Left lung (tissue), 10 donors: ENCODE measurements around the gene CEP44. TPM values are rescaled to one million over a fixed set of nuclear protein-coding genes. Genes with fewer than 3 reads are reported as not detected.
A peak's percentile ranks its signal among the peaks of the same experiment; 100 is the strongest.
"Not testable (repeated sequence)": the region's sequence is repeated elsewhere in the genome, so short reads cannot be mapped to it uniquely, and the experiment has no call there.

Experiments used
- ATAC-seq: fragments of 200-7000 bp; cut with Tn5 transposase; one replicate; pipeline ENCODE4 v1.9.1; 2020; ENCODE audit warnings: moderate library complexity
- DNase-seq, 4 donors: peaks; one replicate each; pipeline ENCODE4 v3.0.0-alpha.2; 2013 to 2020
- H3K27ac ChIP-seq, 2 donors: fragments of 200-600 bp; sonication (generic) in 1 of 2; one replicate each; pipeline versions ENCODE4 v1.5.0 to v1.8.0; 2020 to 2021
- H3K27me3 ChIP-seq, 2 donors: fragments of 200-600 bp; sonication (generic) in 1 of 2; one replicate each; pipeline versions ENCODE4 v1.5.0 to v1.8.0; 2020 to 2021
- H3K36me3 ChIP-seq, 2 donors: fragments of 200-600 bp; sonication (generic) in 1 of 2; one replicate each; pipeline versions ENCODE4 v1.5.0 to v1.8.0; 2020 to 2021
- H3K4me1 ChIP-seq, 2 donors: fragments of 200-600 bp; one replicate each; pipeline ENCODE4 v1.8.0; 2021
- H3K4me3 ChIP-seq, 2 donors: fragments of 200-600 bp; sonication (generic) in 1 of 2; one replicate each; pipeline versions ENCODE4 v1.5.0 to v1.8.0; 2020 to 2021; ENCODE audit warnings: mild to moderate bottlenecking in 1 of 2
- H3K9me3 ChIP-seq, 2 donors: fragments of 200-600 bp; sonication (generic) in 1 of 2; one replicate each; pipeline versions ENCODE4 v1.5.0 to v1.8.0; 2020 to 2021
- intact Hi-C, 2 donors: fragments of 100-400 bp; cut with DNase I; formaldehyde crosslinking; loops; one replicate each; pipeline versions ENCODE4 v1.11.2 to v1.14.2; 2022
- polyA plus RNA-seq, 6 donors: library from polyadenylated mRNA; unstranded; fragments of 120-200 nt; gene quantifications; one replicate each; pipeline ENCODE4 v1.2.1, GENCODE V29; 2013; ENCODE audit not compliant: insufficient read length in 6 of 6
- total RNA-seq, 2 donors: library from RNA; stranded (reverse); fragmentation: NEBNext Ultra II Directional; extraction: Animal tissue kit (Norgen Biotek cat#: 25700); gene quantifications; one replicate each; pipeline ENCODE4 v1.2.1, GENCODE V29; 2021
- TF ChIP-seq, protein P1 (sequence below), 2 donors: fragments of 200-600 bp; sonication (generic) in 1 of 2; IDR thresholded peaks; one replicate each; pipeline versions ENCODE4 v1.5.0 to v1.8.0; 2021; ENCODE audit warnings: antibody characterized with exemption in 2 of 2
- donor health status: DM: no; HTN: yes; CAD: no.
- donor health status: DM: no; HTN: no; CAD: no.

CEP44 gene
- total and polyA plus RNA-seq, 8 donors: 11.9 to 33.8 (median 27.9) TPM

DNA sequence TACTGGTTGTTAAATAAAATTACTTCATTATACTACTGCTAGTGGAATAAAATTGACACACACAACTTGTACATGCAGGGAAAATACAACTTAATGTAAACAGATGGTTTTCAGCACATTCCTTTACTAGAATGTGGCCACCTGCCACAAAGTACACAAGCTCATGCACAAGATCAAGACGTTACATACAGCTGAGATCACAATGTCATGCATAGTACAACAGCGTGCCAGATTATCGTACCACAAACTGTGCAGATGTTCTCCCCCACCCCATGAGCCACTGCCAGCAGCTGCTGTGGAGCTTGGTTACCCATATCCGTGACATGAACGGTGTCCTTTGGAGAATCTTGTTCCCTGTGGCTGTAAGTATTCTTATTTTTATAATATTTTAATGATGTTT is 27.9 kb upstream of the CEP44 start:
- H3K9me3 ChIP-seq: no peaks in the 10 kb centered on the region
- no peaks in the 10 kb centered on the region for H3K27me3 ChIP-seq
- no peak for ATAC-seq
- H3K36me3 ChIP-seq: peaks cover 0 to 8% of the 10 kb centered on the region in 2 donors
- H3K4me1 ChIP-seq: no peaks in the 10 kb centered on the region
- H3K27ac ChIP-seq: no peak overlapping the region
- TF ChIP-seq, protein P1, sequence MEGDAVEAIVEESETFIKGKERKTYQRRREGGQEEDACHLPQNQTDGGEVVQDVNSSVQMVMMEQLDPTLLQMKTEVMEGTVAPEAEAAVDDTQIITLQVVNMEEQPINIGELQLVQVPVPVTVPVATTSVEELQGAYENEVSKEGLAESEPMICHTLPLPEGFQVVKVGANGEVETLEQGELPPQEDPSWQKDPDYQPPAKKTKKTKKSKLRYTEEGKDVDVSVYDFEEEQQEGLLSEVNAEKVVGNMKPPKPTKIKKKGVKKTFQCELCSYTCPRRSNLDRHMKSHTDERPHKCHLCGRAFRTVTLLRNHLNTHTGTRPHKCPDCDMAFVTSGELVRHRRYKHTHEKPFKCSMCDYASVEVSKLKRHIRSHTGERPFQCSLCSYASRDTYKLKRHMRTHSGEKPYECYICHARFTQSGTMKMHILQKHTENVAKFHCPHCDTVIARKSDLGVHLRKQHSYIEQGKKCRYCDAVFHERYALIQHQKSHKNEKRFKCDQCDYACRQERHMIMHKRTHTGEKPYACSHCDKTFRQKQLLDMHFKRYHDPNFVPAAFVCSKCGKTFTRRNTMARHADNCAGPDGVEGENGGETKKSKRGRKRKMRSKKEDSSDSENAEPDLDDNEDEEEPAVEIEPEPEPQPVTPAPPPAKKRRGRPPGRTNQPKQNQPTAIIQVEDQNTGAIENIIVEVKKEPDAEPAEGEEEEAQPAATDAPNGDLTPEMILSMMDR (IDR thresholded peaks at IDR 0.05): no peak
- DNase-seq: peak in 1 of 4 donors; percentile 17
- H3K4me3 ChIP-seq: no peak overlapping the region
- intact Hi-C loops: no loop called here

DNA sequence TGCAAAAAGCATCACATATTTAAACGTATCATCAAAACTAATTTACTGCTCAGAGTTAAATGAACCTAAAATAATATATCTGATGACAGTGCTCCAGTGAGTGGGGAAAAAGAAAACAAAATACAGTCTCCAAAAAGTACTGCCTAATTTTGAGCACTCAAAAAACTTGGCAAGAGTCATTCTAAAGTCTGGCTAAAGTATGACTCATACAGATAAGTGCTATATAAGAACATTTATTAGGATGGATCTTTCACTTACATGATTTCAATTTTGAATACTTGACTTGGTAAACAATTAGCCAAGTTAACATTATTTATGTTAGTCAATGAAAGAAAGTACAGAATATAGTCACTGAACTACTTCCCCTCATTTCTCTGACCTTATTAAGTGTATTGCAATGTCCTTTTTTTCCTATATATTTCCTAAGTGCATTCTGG is 27.4 kb upstream of the CEP44 start:
- Histone ChIP-seq H3K4me1 (no peaks in the 10 kb centered on the region), H3K27me3 (no peaks in the 10 kb centered on the region), H3K27ac (no peak overlapping the region), H3K9me3 (no peaks in the 10 kb centered on the region), H3K36me3 (peaks cover 0 to 8% of the 10 kb centered on the region in 2 donors), H3K4me3 (no peak overlapping the region)
- TF ChIP-seq, protein P1 (IDR thresholded peaks at IDR 0.05): no peak
- ATAC-seq (peak; percentile 34), DNase-seq (no peak)
- intact Hi-C loops: no loop called here

DNA sequence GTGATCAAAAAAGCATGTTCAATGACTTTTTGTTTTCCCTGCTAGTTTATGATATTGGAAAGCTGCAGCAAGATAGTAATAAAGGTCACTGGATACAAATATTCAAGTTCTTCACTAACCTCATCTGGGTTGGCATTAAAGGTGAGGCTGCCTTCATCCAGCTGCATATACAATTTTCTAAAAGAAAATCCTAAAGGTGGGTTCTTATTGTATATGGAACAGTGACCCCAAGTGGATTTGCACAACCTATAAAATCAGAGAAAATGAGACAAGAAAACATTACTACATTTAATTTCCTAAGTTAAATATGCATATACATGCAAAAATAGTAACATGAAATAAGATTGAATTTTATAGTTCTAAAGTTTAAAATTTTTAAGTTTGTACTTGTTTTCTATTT is 24.1 kb upstream of the CEP44 start:
- H3K36me3 ChIP-seq: peaks cover 0 to 13% of the 10 kb centered on the region in 2 donors
- ATAC-seq (no peak), DNase-seq (no peak)
- no peaks in the 10 kb centered on the region for H3K27me3 ChIP-seq
- H3K27ac ChIP-seq: no peak overlapping the region
- no peaks in the 10 kb centered on the region for H3K9me3 ChIP-seq
- H3K4me3 ChIP-seq: no peak overlapping the region
- H3K4me1 ChIP-seq: no peaks in the 10 kb centered on the region
- intact Hi-C loops: no loop called here
- TF ChIP-seq, protein P1 (IDR thresholded peaks at IDR 0.05): no peak

DNA sequence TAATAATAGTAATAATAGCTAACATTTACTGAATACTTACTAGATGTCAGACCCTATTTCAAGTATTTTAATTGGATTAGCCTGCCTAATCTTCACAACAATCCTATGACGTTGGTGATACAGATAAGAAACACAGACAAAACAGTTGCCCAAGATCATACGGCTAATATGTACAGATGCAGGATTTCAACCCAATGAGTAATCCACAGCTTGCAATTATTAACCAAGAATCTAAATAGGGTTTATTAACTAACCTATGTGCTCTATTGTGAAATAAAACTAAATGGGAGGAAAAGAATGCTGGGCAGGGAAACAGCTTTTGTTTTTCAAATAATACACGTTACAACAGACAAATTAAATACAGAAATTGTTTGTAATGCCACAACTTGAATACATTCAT is 23.6 kb upstream of the CEP44 start:
- H3K4me3 ChIP-seq: no peak overlapping the region
- no peaks in the 10 kb centered on the region for H3K9me3 ChIP-seq
- ATAC-seq: no peak
- peaks cover 0 to 13% of the 10 kb centered on the region in 2 donors for H3K36me3 ChIP-seq
- H3K27me3 ChIP-seq: no peaks in the 10 kb centered on the region
- TF ChIP-seq, protein P1 (IDR thresholded peaks at IDR 0.05): no peak
- no peak for DNase-seq
- no peak overlapping the region for H3K27ac ChIP-seq
- intact Hi-C loops: no loop called here
- no peaks in the 10 kb centered on the region for H3K4me1 ChIP-seq

DNA sequence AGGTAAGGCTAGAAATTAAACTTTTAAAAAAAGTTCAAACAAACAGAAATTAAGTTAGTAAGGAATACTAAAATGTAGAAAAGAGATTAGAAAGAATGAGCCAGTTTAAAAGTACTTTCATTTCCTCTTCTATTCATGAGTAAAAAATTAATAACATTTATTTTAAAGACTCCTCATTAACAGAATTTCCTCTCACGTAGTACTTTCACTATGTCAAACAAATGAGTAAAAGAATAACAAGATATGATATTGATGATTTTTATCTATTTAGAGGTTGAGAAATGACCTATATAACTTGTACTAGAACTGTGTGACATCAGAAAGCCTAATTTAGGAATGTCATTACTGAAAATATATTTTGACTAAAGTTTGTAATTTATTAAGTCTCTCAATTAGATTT is 22.3 kb upstream of the CEP44 start:
- H3K27me3 ChIP-seq, H3K27ac ChIP-seq, intact Hi-C loops, ATAC-seq, DNase-seq, H3K9me3 ChIP-seq, H3K4me1 ChIP-seq, H3K4me3 ChIP-seq: not testable (repeated sequence)
- peaks cover 0 to 13% of the 10 kb centered on the region in 2 donors for H3K36me3 ChIP-seq
